ENCODE data around the gene PCAT7. TPM values are rescaled to one million over a fixed set of nuclear protein-coding genes. Genes with fewer than 3 reads are reported as not detected.

Gene PCAT7
- polyA plus RNA-seq, 1 of the 3 experiments (the other 2 are of a cell fraction) = not detected

- Histone ChIP-seq H3K9ac (no peak overlapping the region), H3K27ac (ENCODE audit: low read depth in 2 of 2, low read length in 1 of 2) (no peak overlapping the region), H4K20me1 (ENCODE audit: insufficient read depth) (no peaks in the 10 kb centered on the region), H3K79me2 (ENCODE audit: insufficient read depth) (no peaks in the 10 kb centered on the region), H3K4me3 (ENCODE audit: low read depth in 2 of 2, low read length in 1 of 2) (no peak overlapping the region), H3K4me1 (ENCODE audit: control insufficient read depth in 1 of 2, insufficient read depth in 2 of 2, low read depth in 1 of 2, low read length in 1 of 2) (no peaks in the 10 kb centered on the region; a peak in 1 of 4 replicates), H3K9me3 (no peaks in the 10 kb centered on the region), H2AFZ (ENCODE audit: low read depth) (no peak overlapping the region), H3K9me2 (no peaks in the 10 kb centered on the region), H3K4me2 (no peak overlapping the region), H3K36me3 (replicated peaks in 1 of 2; ENCODE audit: control insufficient read depth in 1 of 2, insufficient read depth in 2 of 2, low read length in 1 of 2) (no peaks in the 10 kb centered on the region), H3F3A (replicated peaks; ENCODE audit: insufficient read depth) (no peaks in the 10 kb centered on the region), H3K27me3 (ENCODE audit: insufficient read depth) (no peaks in the 10 kb centered on the region)
- WGBS (ENCODE audit: low lambda C conversion rate) = 65% methylated on average over 19 of the region's 29 CpGs
- DNase-seq = no peak
- ChIA-PET POLR2A (no interaction called here), CTCF (interaction anchor here (1.4 to 2.0 kb wide), 2 partner anchors 13 to 29 kb away, joined by 3 to 8 read pairs; no protein-coding TSS in a partner anchor)
- no peak for TF ChIP-seq RXRA (IDR thresholded peaks at IDR 0.05; ENCODE audit: borderline replicate concordance, low read depth)
- no peak for TF ChIP-seq GATA2 (CRISPR knock-in tag; IDR thresholded peaks at IDR 0.05)
- no peak for TF ChIP-seq EP300 (IDR thresholded peaks at IDR 0.05; ENCODE audit: borderline replicate concordance in 1 of 2, low read depth in 1 of 2, low read length in 1 of 2)
- TF ChIP-seq IRF3 (IDR thresholded peaks at IDR 0.05; ENCODE audit: low read depth, low read length) = no peak
- TF ChIP-seq FOXJ3 (CRISPR knock-in tag; IDR thresholded peaks at IDR 0.05) = no peak
- TF ChIP-seq FOSL2 (IDR thresholded peaks at IDR 0.05; ENCODE audit: borderline replicate concordance, low read depth) = no peak
- TF ChIP-seq NFIC (IDR thresholded peaks at IDR 0.05; ENCODE audit: borderline replicate concordance) = no peak
- TF ChIP-seq NRF1 (IDR thresholded peaks at IDR 0.05; ENCODE audit: low read depth, low read length) = no peak
- no peak for TF ChIP-seq GABPA (IDR thresholded peaks at IDR 0.05; ENCODE audit: low read depth)
- TF ChIP-seq MXI1 (IDR thresholded peaks at IDR 0.05; ENCODE audit: low read depth, low read length) = no peak
- TF ChIP-seq RCOR1 (IDR thresholded peaks at IDR 0.05; ENCODE audit: low read length) = no peak
- no peak for TF ChIP-seq ELF1 (IDR thresholded peaks at IDR 0.05)
- no peak for TF ChIP-seq RAD21 (IDR thresholded peaks at IDR 0.05; ENCODE audit: low read length)
- TF ChIP-seq YY1 (IDR thresholded peaks at IDR 0.05; ENCODE audit: low read depth) = no peak
- no peak for TF ChIP-seq ZBTB33 (IDR thresholded peaks at IDR 0.05; ENCODE audit: borderline replicate concordance, low read depth)
- TF ChIP-seq, protein P1, sequence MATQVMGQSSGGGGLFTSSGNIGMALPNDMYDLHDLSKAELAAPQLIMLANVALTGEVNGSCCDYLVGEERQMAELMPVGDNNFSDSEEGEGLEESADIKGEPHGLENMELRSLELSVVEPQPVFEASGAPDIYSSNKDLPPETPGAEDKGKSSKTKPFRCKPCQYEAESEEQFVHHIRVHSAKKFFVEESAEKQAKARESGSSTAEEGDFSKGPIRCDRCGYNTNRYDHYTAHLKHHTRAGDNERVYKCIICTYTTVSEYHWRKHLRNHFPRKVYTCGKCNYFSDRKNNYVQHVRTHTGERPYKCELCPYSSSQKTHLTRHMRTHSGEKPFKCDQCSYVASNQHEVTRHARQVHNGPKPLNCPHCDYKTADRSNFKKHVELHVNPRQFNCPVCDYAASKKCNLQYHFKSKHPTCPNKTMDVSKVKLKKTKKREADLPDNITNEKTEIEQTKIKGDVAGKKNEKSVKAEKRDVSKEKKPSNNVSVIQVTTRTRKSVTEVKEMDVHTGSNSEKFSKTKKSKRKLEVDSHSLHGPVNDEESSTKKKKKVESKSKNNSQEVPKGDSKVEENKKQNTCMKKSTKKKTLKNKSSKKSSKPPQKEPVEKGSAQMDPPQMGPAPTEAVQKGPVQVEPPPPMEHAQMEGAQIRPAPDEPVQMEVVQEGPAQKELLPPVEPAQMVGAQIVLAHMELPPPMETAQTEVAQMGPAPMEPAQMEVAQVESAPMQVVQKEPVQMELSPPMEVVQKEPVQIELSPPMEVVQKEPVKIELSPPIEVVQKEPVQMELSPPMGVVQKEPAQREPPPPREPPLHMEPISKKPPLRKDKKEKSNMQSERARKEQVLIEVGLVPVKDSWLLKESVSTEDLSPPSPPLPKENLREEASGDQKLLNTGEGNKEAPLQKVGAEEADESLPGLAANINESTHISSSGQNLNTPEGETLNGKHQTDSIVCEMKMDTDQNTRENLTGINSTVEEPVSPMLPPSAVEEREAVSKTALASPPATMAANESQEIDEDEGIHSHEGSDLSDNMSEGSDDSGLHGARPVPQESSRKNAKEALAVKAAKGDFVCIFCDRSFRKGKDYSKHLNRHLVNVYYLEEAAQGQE (IDR thresholded peaks at IDR 0.05; ENCODE audit: low read depth, low read length) = no peak
- TF ChIP-seq MEF2A (IDR thresholded peaks at IDR 0.05; ENCODE audit: borderline replicate concordance, low read depth) = no peak
Observed at GRCh38 chr9:94553029-94553938, 1.6 kb upstream of the PCAT7 start.
